RWPE1 (cell line): ENCODE results near the gene CCNH.

Experiments
- CTCF ChIA-PET: fragments of 350-600 bp; sonication (Branson Sonifier 250); formaldehyde crosslinking; extraction: SDS; loops from one replicate; lab custom pipeline; 2021; lab: Yijun Ruan, JAX
- POLR2A ChIA-PET: fragments of 400-600 bp; formaldehyde crosslinking; extraction: SDS; loops from one replicate; lab custom pipeline; 2020; ENCODE audit warnings: antibody characterized with exemption; ENCODE audit not compliant: low non-redundant PET; lab: Yijun Ruan, JAX
- DNase-seq: peaks from one replicate; pipeline ENCODE4 v3.0.0; 2012; ENCODE audit warnings: low spot score
- H3K27ac ChIP-seq: fragments of 450-650 bp; 2 replicates; pipeline ENCODE4 v1.5.1; 2017
- CTCF ChIP-seq: fragments of 450-650 bp; conservative IDR thresholded peaks from 2 replicates; pipeline ENCODE4 v1.5.1; 2017; ENCODE audit warnings: low read depth, mild to moderate bottlenecking

The CCNH gene

GRCh38 chr5:87437724-87438123 is 25.0 kb upstream of the CCNH start:
- DNase-seq, result no peak
- ChIA-PET CTCF (interaction anchor here (0.6 kb wide), 1 partner anchor 978 kb away, joined by 3 read pairs; no protein-coding TSS in a partner anchor), POLR2A (no interaction called here)
- no peak for TF ChIP-seq CTCF
- H3K27ac ChIP-seq, result no peak overlapping the region

GRCh38 chr5:87435144-87435694 is 22.5 kb upstream of the CCNH start:
- CTCF ChIA-PET, result no interaction called here
- POLR2A ChIA-PET, result no interaction called here
- H3K27ac ChIP-seq, result no peak overlapping the region
- TF ChIP-seq CTCF, result no peak
- no peak for DNase-seq

- no peak for TF ChIP-seq CTCF
- ChIA-PET CTCF (no interaction called here), POLR2A (no interaction called here)
- DNase-seq, result no peak
- no peak overlapping the region for H3K27ac ChIP-seq
These were observed 21.7 kb upstream of the CCNH start for GRCh38 chr5:87434461-87434860.

GRCh38 chr5:87433945-87434344 is 21.2 kb upstream of the CCNH start:
- no peak for DNase-seq
- ChIA-PET POLR2A (no interaction called here), CTCF (no interaction called here)
- no peak overlapping the region for H3K27ac ChIP-seq
- TF ChIP-seq CTCF, result no peak

- no peak overlapping the region for H3K27ac ChIP-seq
- DNase-seq, result no peak
- CTCF ChIA-PET, result no interaction called here
- no peak for TF ChIP-seq CTCF
- POLR2A ChIA-PET, result no interaction called here
These were observed 19.7 kb upstream of the CCNH start for GRCh38 chr5:87432460-87432859.

GRCh38 chr5:87430863-87431457 is 18.2 kb upstream of the CCNH start:
- H3K27ac ChIP-seq, result no peak overlapping the region
- DNase-seq, result no peak
- POLR2A ChIA-PET, result no interaction called here
- no peak for TF ChIP-seq CTCF
- CTCF ChIA-PET, result no interaction called here
